GM18511 (cell line): ENCODE data around the gene CDH15.

ENCODE experiments used
- ATAC-seq: cut with Tn5 transposase; IDR thresholded peaks from one replicate; pipeline ENCODE4 v1.9.1; 2021; ENCODE audit warnings: mild to moderate bottlenecking, moderate library complexity; ENCODE audit not compliant: unreplicated experiment

The CDH15 gene

GRCh38 chr16:89171216-89172170, at the start of gene CDH15:
Gene CDH15, plus strand, starts transcription at chr16:89171748. Its CDS starts 84 bp downstream, at chr16:89171832.
- ATAC-seq: peak; percentile 81

- no peak for ATAC-seq
Observed at GRCh38 chr16:89122322-89122851, 49.2 kb upstream of the CDH15 start.

- ATAC-seq: no peak
Observed at GRCh38 chr16:89123001-89123830, 48.3 kb upstream of the CDH15 start.

GRCh38 chr16:89123831-89124100, 47.8 kb upstream of the CDH15 start:
- no peak for ATAC-seq

GRCh38 chr16:89129378-89129777, 42.2 kb upstream of the CDH15 start:
- no peak for ATAC-seq

DNA sequence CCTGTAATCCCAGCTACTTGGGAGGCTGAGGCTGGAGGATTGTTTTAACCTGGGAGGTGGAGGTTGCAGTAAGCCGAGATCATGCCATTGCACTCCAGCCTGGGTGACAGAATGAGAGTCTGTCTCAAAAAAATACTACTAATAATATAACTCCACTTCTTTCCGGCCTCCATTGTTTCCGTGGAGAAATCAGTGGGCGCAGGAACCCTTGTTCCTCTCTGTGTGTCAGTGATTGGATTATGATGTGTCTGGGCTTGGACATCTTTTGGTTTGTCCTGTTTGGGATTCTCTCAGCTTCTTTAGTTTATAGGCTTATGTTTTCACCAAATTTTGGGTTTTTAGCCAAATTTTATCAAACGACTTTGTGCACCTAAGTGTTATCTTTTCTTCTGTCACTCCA, 41.1 kb upstream of the CDH15 start:
- ATAC-seq: no peak

DNA sequence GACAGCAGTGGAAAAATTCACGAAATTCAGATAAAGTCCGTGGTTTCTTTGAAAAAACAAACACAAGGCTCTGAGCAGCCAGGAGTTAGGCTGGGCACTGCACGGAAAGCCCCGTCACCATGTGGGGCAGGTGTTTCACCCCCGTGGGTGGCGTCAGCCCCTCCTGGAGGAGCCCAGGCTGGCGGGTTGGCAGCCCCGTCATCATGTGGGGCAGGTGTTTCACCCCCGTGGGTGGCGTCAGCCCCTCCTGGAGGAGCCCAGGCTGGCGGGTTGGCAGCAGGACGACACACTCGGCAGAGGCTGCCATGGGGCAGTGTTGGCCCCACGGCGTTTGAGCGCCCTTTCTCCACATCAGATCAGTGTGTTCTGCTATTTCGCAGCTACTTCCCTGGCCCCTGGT, 39.8 kb upstream of the CDH15 start:
- ATAC-seq: no peak

DNA sequence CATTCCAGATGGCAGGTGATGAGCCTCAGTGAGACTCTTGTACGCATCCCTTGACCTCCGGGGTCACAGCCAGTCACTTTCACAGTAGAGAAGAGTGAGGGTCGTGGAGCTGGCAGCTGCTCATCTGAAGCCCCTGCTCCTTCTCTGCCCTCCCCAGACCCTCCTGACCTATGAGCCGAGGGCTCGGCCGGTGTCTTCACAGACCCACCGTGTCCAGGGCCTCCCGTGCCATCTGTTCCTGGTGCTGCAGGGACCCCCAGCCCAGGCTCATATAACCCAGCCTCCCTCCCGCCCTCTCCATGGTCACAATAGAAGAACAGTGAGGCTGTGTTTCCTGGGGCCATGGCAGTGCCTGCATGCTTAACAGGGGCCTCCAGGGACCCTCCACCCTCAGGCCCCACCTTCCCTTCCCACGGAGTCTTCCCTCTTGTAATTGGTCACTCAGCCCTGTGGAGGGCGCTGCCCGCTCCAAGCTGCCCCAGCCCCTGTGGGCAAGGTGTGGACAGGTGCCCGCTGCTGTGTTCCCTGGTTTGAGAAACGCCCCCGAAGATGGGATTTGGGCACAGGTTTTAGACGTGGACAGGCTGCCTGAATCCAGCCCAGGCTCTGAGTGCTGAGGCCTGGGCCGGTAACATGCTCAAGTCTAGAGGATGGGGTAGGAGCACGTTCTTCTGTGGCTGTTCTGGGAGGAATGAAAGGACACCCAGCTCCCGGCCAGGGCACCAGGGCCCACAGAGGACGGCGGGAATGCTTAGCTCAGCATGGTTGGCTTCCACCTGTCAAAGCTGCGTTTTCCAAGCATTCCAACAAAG, 39.1 kb upstream of the CDH15 start:
- ATAC-seq: no peak

- ATAC-seq: no peak
Observed at GRCh38 chr16:89133457-89134127, 38.0 kb upstream of the CDH15 start.

- ATAC-seq: no peak
Observed at GRCh38 chr16:89134269-89134668, 37.3 kb upstream of the CDH15 start.

- no peak for ATAC-seq
Observed at GRCh38 chr16:89135166-89135565, 36.4 kb upstream of the CDH15 start.

- no peak for ATAC-seq
Observed at GRCh38 chr16:89135971-89136765, 35.4 kb upstream of the CDH15 start.

- ATAC-seq: no peak
Observed at GRCh38 chr16:89136931-89137330, 34.6 kb upstream of the CDH15 start.

- no peak for ATAC-seq
Observed at GRCh38 chr16:89137666-89138512, 33.7 kb upstream of the CDH15 start.

DNA sequence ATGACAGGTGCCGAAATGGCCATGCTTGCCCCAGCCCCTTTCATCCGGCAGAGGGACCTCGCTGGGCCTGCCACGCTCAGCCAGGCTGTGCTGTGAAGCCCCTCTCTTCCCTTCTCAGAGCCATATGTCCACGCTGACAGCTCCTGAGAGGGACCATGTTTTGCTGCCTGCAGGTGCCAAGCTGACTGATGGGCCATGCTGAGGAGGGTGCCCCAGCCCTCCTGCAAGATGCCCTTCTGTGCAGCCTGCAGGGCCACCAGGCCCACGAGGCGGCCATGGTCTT, 33.1 kb upstream of the CDH15 start:
- ATAC-seq: no peak

DNA sequence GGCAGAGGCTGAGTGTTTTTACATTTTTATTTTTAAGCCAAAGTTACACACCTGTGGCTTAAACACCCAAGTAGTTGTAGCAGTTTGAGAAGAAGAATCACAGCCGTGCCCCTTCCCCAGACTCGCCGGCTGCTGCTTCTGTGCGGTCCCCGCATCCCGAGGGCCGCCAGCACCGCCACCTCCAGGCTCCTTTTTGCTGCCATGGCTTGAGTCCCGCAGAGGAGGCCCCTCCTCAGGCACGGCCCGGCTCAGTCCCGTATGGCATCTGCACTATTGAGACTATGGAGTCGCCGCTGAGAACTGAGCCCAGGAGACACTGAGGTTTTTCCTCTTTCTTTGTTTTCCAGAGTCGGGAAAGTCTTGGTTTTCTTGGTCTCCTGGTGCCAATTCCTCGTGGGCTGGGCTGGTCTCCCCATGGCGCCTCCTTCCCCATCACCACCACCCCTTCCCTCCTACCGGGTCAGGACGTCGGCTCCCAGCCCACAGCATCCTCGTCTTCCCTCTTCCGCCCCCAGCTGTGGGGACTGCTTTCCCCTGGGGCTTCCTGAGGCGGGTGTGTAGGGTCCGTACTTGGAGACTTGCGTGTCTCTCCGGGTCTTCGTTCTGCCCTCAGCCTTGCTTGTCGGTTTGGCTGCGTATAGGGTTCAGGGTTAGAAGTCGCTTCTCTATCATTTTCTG, 32.6 kb upstream of the CDH15 start:
- no peak for ATAC-seq

DNA sequence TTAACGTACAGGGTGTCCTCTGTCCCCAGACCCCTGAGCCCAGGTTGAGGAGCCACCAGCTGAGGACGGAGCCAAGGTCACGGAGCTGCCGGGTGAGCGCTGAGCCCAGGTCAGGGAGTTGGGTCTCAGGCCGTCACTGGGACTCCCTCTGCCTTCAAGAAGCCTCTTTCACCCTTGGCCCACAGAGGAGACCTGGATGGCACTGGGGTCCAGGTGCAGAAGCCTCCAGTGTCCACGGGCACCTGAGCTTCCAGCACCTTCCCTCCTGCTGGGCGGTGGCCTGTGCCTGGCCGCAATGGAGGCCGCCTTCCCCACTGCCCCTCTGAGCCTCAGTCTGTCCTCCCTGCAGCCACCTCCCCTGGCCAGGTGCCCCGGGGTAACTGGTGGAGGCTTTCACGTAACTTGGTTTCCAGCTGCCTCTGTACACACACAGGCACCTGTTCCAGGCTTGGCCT, 31.6 kb upstream of the CDH15 start:
- ATAC-seq: no peak

GRCh38 chr16:89140401-89140800, 31.1 kb upstream of the CDH15 start:
- ATAC-seq: no peak
